Activated naive CD4-positive, alpha-beta T cell (primary cell): ENCODE data around the gene PCDHGC3.

ENCODE experiments used
- DNase-seq, 4 experiments: peaks; one replicate each; lab custom pipeline; 2025; lab: John Stamatoyannopoulos, UW

The PCDHGC3 gene

DNA sequence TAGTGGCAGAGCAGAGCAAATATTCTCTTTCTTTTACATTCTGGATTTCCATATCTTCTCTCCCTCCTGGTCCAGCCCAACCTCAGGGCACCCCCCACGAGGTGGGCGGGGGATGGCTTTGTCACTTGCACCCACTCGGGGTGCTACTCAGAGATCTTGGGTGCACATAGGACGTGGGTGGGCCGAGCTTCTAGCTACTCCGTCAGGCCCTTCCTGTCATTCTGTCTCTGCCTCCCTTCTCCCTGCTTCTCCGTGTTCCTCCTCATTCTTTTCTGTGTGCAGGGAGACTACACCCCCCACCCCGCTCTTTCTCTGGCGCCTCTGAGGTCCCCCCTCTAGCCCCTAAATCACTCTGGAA, 32.7 kb downstream of the PCDHGC3 start:
- no peak for DNase-seq

DNA sequence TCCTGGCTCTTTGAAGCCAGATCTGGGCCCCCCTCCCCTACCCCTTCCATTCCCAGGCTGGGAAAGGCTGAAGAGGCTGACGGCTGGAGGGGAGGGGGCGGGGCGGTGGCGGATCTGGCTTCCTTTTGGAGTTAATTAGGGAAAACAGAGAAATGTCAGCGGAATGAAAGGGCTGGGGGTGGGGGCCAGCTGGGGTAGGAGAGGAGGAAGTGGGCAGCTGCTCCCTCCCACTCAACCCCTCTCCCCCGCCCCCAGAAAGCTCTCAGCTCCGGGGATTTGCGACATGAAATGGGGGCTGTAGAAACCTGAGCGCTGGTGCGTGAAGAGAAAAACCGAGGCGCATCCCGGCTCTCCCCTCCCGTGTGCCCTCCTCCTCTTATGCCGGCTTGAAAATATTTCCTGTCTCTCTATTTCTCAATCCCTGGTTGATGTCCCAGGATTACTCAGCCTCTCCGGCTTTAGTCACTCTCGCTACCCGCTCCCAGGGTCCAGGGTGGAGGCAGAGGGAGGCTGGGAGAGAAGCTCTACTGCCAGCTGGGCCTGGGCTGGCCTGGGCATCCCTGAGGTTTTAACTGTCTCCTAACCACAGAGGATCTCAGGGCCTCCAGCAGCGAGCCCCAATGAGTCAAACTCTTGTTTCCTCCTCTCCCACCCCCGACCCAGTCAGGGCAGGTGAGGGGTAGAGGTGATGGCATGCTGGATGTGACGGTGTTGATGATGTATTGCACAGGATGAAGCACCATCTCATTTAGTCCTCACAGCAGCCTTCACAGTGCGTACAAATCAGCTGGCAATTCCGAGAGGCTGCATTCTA, 33.2 kb downstream of the PCDHGC3 start:
- DNase-seq = no peak

DNA sequence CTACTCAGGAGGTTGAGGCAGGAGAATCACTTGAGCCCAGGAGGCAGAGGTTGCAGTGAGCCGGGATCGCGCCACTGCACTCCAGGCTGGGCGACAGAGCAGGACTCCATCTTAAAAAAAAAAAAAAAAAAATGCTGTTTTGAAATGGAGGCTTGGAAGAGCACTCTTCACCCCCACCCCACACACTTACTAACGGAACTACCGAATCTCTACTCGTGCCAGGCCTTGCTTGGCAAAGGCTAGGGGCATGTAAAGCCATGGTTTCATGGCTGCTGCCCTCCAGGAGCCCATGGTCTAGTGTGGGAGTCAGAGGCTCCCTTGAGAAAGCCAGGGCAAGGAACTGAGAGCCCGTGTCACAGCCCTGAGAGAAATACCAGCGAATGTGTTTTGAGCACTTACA, 34.4 kb downstream of the PCDHGC3 start:
- no peak for DNase-seq

DNA sequence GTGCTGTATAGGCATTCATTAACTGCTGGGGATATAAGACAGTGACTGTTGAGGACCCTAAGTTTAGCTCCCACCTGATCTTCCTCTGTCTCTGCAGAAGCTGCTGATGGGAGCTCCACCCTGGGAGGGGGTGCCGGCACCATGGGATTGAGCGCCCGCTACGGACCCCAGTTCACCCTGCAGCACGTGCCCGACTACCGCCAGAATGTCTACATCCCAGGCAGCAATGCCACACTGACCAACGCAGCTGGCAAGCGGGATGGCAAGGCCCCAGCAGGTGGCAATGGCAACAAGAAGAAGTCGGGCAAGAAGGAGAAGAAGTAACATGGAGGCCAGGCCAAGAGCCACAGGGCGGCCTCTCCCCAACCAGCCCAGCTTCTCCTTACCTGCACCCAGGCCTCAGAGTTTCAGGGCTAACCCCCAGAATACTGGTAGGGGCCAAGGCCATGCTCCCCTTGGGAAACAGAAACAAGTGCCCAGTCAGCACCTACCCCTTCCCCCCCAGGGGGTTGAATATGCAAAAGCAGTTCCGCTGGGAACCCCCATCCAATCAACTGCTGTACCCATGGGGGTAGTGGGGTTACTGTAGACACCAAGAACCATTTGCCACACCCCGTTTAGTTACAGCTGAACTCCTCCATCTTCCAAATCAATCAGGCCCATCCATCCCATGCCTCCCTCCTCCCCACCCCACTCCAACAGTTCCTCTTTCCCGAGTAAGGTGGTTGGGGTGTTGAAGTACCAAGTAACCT, 35.3 kb downstream of the PCDHGC3 start:
- no peak for DNase-seq

DNA sequence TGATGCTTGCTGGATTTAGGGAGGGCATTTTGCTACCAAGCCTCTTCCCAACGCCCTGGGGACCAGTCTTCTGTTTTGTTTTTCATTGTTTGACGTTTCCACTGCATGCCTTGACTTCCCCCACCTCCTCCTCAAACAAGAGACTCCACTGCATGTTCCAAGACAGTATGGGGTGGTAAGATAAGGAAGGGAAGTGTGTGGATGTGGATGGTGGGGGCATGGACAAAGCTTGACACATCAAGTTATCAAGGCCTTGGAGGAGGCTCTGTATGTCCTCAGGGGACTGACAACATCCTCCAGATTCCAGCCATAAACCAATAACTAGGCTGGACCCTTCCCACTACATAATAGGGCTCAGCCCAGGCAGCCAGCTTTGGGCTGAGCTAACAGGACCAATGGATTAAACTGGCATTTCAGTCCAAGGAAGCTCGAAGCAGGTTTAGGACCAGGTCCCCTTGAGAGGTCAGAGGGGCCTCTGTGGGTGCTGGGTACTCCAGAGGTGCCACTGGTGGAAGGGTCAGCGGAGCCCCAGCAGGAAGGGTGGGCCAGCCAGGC, 36.1 kb downstream of the PCDHGC3 start:
- no peak for DNase-seq

DNA sequence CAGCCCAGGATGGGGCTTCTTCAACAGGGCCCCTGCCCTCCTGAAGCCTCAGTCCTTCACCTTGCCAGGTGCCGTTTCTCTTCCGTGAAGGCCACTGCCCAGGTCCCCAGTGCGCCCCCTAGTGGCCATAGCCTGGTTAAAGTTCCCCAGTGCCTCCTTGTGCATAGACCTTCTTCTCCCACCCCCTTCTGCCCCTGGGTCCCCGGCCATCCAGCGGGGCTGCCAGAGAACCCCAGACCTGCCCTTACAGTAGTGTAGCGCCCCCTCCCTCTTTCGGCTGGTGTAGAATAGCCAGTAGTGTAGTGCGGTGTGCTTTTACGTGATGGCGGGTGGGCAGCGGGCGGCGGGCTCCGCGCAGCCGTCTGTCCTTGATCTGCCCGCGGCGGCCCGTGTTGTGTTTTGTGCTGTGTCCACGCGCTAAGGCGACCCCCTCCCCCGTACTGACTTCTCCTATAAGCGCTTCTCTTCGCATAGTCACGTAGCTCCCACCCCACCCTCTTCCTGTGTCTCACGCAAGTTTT, 36.7 kb downstream of the PCDHGC3 start:
- peak; percentile 64 to 79 (median 70) for DNase-seq

DNA sequence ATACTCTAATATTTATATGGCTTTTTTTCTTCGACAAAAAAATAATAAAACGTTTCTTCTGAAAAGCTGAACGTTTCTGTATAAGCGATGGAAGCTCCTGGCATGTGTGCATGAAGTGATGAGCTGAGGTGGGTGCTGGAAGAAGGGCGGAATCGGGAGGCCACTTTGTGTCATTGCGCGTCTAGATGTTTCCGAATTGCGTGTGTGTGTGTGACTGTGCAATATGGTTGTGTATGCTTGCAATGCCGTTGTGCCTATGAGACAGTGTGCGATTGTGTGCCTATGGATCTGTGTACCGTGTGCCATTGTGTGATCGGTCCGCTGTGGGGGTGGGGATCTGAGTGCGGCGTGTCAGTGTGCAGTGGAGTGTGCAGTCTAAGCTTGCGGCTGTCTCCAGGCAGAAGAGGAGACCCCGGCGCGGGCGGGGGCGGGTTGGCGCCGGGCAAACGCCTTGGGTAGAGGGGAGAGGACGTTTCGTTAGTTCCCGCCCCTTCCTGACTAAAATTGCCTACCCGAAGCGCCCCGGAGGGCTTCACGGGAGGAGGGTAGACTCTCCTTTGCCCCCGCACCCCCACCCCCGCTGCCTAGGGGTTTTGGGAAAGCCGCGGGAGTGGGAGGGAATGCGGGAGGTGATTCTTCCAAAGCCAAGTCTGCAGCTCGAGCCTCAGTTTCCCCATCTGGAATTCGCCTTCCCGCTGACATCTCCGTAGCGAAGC, 37.3 kb downstream of the PCDHGC3 start:
- DNase-seq = peak in 2 of 4 experiments; percentile 6 to 18

DNA sequence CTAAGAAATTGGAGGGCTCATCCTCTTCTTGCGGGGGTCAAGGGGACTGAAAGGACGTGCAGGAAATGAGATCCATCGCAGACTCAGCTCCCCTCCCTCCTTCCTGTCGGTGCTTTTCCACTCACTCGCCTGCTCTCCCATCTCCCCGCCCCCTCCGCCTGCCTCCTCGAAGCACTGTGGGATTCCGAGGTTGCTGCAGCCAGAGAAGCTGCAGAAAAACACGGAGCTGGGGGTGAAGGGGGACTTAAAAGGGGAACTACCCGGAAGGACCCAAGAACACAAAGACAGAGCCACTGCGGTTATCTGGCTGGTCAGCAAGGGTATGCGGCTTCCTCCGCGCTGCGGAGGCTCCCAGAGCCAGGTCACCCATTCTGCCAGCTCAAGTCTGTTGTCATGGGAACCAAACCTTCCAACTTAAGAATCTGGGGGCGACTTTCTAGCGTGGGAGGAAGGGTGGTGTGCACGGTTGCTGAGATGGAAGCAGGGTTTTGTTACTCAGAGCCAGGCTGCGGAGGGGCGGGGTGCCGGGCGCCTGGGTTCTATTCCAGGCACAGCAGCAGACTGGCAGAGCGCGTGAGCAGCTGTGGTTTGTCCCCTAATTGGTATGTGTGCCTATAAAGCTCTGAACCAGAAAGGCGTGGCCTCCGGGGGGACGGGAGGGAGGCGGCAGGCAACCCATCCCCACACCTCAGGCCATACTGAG, 38.0 kb downstream of the PCDHGC3 start:
- peak in 3 of 4 experiments; percentile 8 to 19 (median 18) for DNase-seq

DNA sequence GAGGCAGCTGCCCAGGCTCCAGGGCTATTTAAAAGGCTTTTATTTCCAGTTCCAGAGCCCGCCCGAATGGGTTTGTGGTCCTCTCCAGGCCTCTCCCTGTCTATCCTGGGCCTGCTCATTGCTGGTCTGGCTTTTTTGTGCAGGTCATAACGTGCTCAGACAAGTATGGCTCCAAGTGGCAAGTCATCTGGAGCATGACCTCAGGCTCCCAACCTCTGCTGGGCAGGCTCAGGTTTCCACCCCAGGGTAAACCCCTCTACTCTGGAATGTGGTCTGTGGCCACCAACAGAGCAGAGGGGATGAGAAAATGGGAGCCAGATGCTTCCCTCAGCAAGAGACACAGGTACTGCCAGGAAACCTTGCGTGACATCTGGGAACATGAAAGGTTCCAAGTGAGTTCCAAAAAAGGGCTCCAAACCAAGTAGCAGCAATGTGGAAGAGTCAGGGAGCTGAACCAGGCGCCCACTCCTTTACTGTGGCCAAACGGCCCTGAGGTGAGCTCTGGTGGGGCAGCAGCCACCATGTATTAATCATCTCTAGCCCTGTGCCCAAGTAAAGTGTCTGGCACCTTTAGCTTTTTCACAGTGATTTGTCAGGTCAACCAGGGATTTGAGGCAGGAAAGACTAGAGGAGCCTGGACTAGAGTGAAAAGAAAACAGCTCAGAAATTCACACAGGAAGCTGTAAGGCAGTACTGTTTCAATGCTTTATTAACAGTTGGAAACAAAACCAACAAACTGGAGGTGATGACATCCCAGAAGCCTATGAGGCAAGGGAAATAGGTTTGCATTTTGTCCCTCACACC, 38.8 kb downstream of the PCDHGC3 start:
- no peak for DNase-seq

DNA sequence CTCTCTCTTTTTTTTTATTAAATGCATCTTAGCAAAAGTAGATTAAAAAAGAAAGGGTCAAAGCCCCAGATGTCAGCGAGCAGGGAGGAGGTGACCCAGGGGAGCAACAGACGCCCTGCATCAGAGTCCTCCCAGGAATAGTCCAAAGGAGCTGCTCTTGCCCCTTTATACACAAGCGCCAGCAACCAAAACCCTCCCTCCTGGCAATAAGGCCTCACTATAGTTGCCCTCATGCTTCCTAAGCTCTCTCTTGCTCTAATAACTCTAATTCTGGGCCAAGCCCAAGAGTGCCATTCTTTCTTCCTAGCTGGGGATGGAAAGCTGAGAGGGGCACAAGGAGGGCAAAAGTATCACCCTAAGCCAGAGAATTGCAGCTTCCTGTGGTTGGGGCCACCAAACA, 39.4 kb downstream of the PCDHGC3 start:
- no peak for DNase-seq

DNA sequence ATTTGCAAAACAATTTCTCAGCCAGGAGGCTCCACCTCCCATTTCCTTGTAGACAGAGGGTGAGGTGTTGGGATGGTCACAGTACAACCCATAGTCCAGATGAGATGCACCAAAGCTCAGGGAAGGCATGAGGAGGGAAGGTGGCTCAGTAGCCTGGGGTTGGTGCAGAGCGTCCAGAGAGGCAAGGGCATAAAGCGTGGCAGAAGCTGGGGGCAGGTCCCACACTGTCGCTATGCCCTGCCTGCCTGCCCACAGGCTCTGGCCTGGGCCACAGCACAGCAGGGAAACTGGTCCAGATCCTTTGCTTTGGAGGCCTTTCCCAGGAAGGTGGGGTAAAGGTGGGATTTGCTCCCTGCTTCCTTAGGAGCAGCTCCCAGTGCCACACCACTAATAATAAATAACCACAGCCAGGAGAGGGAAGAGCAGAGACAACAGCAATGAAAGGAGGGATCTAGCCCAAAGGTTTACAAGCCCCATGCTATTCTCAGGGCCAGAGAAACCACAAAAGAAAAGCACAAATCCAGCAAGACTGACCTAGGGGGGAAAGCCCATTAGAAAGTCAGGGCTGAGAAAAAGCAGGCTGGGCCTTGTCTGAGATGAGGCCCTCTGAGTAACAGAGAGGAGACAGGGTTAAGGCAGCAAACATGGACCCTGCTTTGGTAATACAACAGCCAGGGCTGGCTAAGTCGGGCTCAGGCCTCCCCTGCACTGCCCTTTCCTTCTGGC, 40.3 kb downstream of the PCDHGC3 start:
- no peak for DNase-seq

DNA sequence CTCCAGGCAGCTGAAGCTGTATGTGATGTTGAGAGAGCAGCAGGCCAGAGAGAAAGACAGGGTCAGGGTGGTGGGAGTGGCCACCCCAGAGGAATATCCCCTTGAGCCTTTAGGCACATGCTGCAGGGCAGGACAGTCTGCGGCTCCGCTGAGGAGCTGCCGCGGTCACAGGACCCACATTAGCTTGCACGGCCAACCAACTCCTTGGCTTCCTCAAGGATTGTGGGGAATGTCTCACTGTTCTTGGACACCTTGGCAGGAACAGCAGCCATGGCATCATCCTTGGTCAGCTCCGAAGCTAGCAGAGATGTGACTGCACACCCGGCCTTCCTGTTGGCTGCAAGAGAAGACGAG, 40.9 kb downstream of the PCDHGC3 start:
- DNase-seq = no peak

DNA sequence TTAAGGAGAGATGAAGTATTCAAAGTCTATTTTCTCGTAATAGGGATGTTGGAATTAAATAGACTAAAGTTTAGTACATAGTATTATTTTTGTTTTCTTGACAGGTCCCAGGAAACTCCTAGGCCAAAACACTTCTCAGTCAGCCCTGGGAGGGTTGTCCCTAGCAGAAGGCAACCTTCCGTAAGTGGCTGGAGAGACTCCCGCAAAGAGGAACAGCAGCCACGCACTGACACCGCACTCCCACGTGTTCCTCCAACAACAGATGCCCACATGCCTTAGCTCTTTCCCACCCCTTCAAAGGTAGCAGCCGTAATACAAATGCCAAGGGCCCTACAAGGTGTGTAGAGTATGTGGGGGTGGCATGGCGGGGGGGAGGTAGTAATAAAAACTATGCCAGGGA, 41.5 kb downstream of the PCDHGC3 start:
- DNase-seq = no peak

DNA sequence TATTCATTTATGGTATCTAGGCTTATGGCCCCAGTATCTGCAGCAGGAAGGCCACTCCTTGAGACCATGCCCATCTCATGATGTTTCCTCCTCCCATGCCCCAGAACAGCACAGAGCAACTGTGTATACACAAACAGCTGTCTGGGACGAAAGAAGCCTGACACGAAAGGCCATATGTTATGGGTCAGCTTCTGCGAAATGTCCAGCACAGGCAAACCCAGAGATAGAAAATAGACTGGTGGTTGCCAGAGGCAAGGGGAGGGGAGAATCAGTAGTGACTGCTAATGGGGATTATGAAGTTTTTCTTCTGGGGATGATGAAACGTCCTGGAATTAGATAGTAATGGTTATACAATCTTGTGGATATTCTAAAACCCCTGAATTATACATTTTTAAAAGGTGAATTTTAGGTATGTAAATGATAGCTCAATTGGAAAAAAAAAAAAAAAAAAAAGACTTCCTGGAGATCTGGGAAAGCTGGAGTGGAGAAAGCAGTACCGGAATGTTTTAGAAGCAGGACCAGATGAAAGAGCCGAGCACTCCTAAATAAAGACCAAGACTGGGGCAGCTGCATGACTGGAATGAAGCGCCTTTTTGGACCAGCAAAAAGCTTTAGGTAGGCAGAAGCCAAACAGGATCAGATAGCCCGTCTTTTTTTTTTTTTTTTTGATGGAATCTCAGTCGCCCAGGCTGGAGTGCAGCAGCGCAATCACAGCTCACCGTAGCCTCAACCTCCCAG, 42.3 kb downstream of the PCDHGC3 start:
- no peak for DNase-seq

DNA sequence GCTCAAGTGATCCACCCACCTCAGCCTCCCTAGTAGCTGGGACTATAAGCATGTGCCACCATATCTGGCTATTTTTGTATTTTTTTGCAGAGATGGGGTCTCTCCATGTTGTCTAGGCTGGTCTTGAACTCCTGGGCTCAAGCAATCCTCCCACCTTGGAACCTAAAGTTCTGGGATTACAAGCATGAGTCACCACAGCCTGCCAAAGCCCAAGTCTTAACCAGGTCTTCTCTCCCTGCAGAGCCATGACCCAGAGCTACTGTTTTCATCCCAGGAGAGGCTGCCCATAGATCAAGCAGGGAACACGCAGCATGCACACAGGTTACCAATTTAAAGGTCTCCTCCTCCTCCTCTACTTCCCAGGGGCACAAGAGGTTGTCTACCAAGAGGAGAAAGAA, 42.9 kb downstream of the PCDHGC3 start:
- no peak for DNase-seq

DNA sequence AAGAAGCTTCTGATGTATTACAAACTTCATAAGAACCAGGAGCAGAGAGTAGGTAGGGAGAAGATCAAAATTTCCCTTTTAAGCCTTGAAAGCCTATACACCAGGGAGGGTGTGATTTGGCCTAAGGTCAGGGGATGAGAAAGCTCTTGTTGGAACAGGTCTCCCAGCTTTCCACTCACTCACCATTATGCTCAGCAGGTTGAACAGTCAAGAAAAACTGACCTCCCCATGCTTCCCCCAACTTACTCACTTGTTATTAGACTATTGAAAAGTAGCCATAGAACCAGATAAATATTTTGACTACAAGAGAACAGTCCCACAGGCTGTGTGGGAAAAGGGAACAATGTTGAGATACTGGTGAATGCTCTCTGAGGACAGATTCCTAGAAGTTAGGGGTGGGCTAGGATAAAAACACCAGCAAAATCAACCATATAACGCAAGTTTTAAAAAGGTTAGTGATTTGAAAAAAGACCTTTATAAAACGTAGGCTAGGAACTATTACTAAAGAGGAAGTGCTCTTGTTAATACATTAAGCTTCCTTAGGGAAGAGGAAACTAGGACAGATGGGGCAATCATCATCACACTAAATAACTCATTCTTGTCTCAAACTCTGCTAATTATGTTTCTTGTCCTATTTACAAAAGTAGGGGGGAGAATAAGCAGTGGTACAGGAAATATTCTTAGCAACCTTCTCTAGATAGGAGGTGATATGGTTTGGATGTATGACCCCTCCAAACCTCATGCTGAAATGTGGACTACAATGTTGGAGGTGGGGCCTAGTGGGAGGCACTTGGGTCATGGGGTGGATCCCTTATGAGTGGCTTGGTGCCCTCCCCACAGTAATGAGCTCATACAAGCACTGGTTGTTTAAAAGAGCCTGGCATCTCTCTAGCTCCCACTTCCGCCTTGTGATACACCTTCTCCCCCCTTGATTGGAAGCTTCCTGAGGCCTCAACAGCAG, 44.1 kb downstream of the PCDHGC3 start:
- no peak for DNase-seq

DNA sequence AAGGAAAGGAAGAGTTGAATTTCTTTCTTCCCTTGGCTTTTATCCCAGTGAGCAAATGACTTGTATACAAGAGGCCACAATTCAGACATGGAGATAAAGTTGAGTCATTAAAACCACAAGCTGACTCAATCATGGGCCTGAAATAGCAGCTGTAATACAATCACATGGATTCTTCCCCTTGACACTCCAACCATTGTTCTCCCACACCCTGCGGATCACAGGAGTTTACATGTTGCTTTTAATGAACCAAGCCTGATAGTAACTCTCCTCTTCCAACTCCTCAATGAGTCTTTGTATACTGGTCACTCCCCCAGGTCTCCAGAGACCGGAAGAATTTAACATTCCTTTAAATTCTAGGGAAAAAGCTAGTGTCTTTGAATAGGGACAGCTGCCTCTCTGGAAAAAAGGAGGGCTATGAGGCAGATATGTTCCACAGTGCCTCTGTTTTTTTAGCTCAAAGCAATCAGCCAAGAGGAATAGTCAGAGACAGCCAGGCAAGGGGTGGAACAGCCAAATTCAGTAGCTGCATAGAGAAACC, 45.5 kb downstream of the PCDHGC3 start:
- DNase-seq = no peak

DNA sequence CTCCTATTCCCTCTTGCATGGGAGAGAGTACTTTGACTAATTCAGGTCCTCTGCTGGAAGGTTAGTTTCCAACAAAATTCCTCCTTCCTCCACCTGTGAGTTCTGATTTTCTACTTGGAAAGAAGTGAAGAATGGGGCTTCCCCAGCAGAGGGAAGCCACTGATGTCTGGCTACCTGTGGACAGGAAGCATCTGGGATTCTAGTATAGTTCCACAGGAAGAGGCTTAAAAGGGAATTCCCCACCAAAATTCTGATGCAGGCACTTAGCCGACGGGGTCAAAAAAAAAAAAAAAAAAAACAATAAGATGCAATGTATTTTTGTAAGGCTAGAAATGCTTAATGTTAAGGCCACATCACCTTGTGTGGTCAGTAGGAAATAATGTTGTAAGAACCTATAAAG, 46.5 kb downstream of the PCDHGC3 start:
- DNase-seq = no peak
